PC-9 (cell line): ENCODE results near the gene NOVA1. TPM values are rescaled to one million over a fixed set of nuclear protein-coding genes. Genes with fewer than 3 reads are reported as not detected.

Experiments
- BruUV-seq: library from RNA; stranded (reverse); fragments of 400-500 nt; replicated peaks from 2 replicates; lab custom pipeline; 2021; lab: Mats Ljungman, UMichigan
- CTCF ChIA-PET: fragments of 300-600 bp; sonication (Branson Sonifier 250); formaldehyde crosslinking; loops from one replicate; lab custom pipeline; 2022; ENCODE audit warnings: antibody characterized with exemption; lab: Charles Lee
- POLR2A ChIA-PET: fragments of 300-600 bp; sonication (Branson Sonifier 250); formaldehyde crosslinking; loops from one replicate; lab custom pipeline; 2022; ENCODE audit warnings: antibody characterized with exemption; ENCODE audit not compliant: unreplicated experiment; lab: Charles Lee
- DNase-seq, 2 experiments: peaks; one replicate each; pipeline versions ENCODE4 v3.0.0 to v3.0.0-alpha.2; 2015 to 2022; ENCODE audit warnings: mixed read lengths in 1 of 2
- H2AFZ ChIP-seq: fragments of 200-600 bp; sonication (generic); 2 replicates; pipeline ENCODE4 v1.8.1; 2017; ENCODE audit warnings: antibody characterized with exemption
- H3F3A ChIP-seq: fragments of 200-600 bp; sonication (generic); 2 replicates; pipeline ENCODE4 v1.8.1; 2017; ENCODE audit warnings: antibody characterized with exemption, mild to moderate bottlenecking, low read depth; ENCODE audit not compliant: insufficient read depth
- H3K27ac ChIP-seq: fragments of 200-600 bp; sonication (generic); 2 replicates; pipeline ENCODE4 v1.6.1; 2016; ENCODE audit warnings: mixed run types
- H3K27me3 ChIP-seq: fragments of 200-600 bp; sonication (generic); 2 replicates; pipeline ENCODE4 v1.6.1; 2016; ENCODE audit warnings: low read depth, mixed run types; ENCODE audit not compliant: insufficient read depth
- H3K36me3 ChIP-seq: fragments of 200-600 bp; sonication (generic); 2 replicates; pipeline ENCODE4 v1.6.1; 2016; ENCODE audit warnings: low read depth, mixed run types
- H3K4me1 ChIP-seq: fragments of 200-600 bp; sonication (generic); replicated peaks from 2 replicates; pipeline ENCODE4 v1.6.1; 2016; ENCODE audit warnings: mixed run types; ENCODE audit not compliant: insufficient read depth
- H3K4me2 ChIP-seq: fragments of 200-600 bp; sonication (generic); 2 replicates; pipeline ENCODE4 v1.6.1; 2017; ENCODE audit warnings: mixed run types
- H3K4me3 ChIP-seq: fragments of 200-600 bp; sonication (generic); 2 replicates; pipeline ENCODE4 v1.6.1; 2016; ENCODE audit warnings: mixed run types
- H3K79me2 ChIP-seq: fragments of 200-600 bp; sonication (generic); 2 replicates; pipeline ENCODE4 v1.6.1; 2017; ENCODE audit warnings: low read depth, mixed run types
- H3K9me2 ChIP-seq: fragments of 200-600 bp; sonication (generic); 2 replicates; pipeline ENCODE4 v1.8.1; 2017; ENCODE audit warnings: mild to moderate bottlenecking; ENCODE audit not compliant: insufficient read depth
- H3K9me3 ChIP-seq: fragments of 200-600 bp; sonication (generic); 2 replicates; pipeline ENCODE4 v1.8.1; 2016; ENCODE audit warnings: low read depth; ENCODE audit not compliant: insufficient read depth
- H4K20me1 ChIP-seq: fragments of 200-600 bp; sonication (generic); 2 replicates; pipeline ENCODE4 v1.8.1; 2017; ENCODE audit not compliant: insufficient read depth
- EZH2 ChIP-seq: fragments of 200-600 bp; sonication (generic); IDR thresholded peaks from 2 replicates; pipeline ENCODE4 v1.8.0; 2017; ENCODE audit warnings: antibody characterized with exemption, low read depth
- intact Hi-C: fragments of 100-400 bp; cut with micrococcal nuclease; formaldehyde crosslinking; loops from one replicate; pipeline ENCODE4 v1.10.0; 2022; ENCODE audit not compliant: unreplicated experiment
- total RNA-seq: library from RNA; stranded (reverse); gene quantifications from 2 replicates; pipeline ENCODE4 v1.2.3, GENCODE V29; 2021
- TF ChIP-seq, protein P1 (sequence below): fragments of 200-600 bp; sonication (generic); conservative IDR thresholded peaks from 2 replicates; pipeline ENCODE4 v1.6.1; 2017; ENCODE audit warnings: mixed run types, antibody characterized with exemption, mild to moderate bottlenecking, moderate library complexity

NOVA1 gene
- total RNA-seq, 1 experiment from 2014 or later, result 1.1 TPM

DNA sequence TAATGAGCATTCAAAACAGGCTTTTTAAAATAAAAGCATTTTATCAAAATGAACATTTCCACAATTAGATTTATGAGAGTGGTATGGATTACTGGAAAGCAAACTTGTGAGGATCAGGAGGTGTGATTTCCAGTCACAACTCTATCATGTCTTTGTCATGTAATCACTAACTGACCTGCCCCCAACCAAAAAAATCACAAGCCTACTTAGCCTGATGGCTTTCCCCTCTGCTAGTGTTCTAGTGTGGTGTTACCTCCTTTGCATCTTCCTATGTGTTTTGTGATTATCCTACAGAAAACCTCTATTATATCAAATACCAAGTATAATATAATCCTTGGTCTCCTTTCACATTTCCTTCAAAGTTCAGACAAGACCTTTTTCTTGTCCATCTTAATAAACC lies 168.6 kb downstream of the NOVA1 start:
- Histone ChIP-seq H3K9me2 (no peaks in the 10 kb centered on the region), H3F3A (no peaks in the 10 kb centered on the region), H3K4me2 (no peak overlapping the region), H3K27me3 (no peaks in the 10 kb centered on the region), H3K4me1 (no peaks in the 10 kb centered on the region), H4K20me1 (no peaks in the 10 kb centered on the region), H3K4me3 (no peak overlapping the region), H3K36me3 (no peaks in the 10 kb centered on the region), H2AFZ (no peak overlapping the region), H3K27ac (no peak overlapping the region), H3K9me3 (no peaks in the 10 kb centered on the region), H3K79me2 (no peaks in the 10 kb centered on the region)
- TF ChIP-seq, protein P1, sequence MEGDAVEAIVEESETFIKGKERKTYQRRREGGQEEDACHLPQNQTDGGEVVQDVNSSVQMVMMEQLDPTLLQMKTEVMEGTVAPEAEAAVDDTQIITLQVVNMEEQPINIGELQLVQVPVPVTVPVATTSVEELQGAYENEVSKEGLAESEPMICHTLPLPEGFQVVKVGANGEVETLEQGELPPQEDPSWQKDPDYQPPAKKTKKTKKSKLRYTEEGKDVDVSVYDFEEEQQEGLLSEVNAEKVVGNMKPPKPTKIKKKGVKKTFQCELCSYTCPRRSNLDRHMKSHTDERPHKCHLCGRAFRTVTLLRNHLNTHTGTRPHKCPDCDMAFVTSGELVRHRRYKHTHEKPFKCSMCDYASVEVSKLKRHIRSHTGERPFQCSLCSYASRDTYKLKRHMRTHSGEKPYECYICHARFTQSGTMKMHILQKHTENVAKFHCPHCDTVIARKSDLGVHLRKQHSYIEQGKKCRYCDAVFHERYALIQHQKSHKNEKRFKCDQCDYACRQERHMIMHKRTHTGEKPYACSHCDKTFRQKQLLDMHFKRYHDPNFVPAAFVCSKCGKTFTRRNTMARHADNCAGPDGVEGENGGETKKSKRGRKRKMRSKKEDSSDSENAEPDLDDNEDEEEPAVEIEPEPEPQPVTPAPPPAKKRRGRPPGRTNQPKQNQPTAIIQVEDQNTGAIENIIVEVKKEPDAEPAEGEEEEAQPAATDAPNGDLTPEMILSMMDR, result no peak
- TF ChIP-seq EZH2, result no peak
- ChIA-PET CTCF (no interaction called here), POLR2A (no interaction called here)
- DNase-seq, result no peak
- BruUV-seq, result no TSS peak
- intact Hi-C loops, result no loop called here

DNA sequence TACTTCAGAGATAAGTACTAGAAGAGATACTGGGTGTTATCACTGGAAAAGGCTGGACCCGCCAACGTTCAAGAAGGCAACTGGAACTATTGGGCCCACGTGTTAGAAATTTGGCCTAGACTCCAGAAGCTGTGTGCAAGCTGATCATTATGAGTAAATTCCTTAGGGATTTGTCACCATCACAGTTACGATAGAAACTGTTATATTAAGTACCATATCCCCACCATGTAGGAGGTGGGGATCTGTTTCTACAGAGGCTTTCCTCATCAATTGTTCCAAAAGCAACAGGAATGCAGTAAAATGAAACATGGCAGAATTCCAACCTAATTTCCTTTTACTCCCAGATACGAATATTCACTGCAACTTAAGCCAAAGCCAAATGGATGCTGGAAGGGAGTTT lies 170.7 kb downstream of the NOVA1 start:
- intact Hi-C loops, result no loop called here
- no peak for DNase-seq
- no peak for TF ChIP-seq EZH2
- TF ChIP-seq, protein P1, result no peak
- Histone ChIP-seq H4K20me1 (no peaks in the 10 kb centered on the region), H3K4me3 (no peak overlapping the region), H3K9me3 (no peaks in the 10 kb centered on the region), H3K36me3 (no peaks in the 10 kb centered on the region), H3K27me3 (no peaks in the 10 kb centered on the region), H3K27ac (no peak overlapping the region), H3K4me2 (no peak overlapping the region), H3K9me2 (no peaks in the 10 kb centered on the region), H2AFZ (no peak overlapping the region), H3K79me2 (no peaks in the 10 kb centered on the region), H3K4me1 (no peaks in the 10 kb centered on the region), H3F3A (no peaks in the 10 kb centered on the region)
- ChIA-PET POLR2A (no interaction called here), CTCF (no interaction called here)
- no TSS peak for BruUV-seq

DNA sequence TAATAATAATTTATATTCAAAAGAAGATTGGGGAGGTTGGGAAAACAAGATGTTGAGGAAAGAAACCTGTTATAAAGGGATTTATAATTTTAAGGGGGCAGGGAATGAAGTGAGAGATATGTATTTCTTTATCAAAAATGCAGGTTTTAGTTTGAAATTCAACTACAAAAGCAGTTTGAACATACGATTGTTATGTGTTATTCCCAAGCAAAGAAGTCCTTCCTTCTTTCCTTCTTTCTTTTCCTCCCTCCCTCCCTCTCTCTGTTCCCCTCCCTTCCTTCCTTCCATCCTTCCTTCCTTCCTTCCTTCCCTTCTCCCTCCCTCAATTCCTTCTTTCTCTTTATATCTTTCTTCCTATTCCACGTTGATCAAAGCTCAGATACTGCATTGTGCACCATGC lies 173.3 kb downstream of the NOVA1 start:
- Histone ChIP-seq H3K9me3 (no peaks in the 10 kb centered on the region), H3F3A (no peaks in the 10 kb centered on the region), H3K27me3 (no peaks in the 10 kb centered on the region), H3K79me2 (no peaks in the 10 kb centered on the region), H2AFZ (no peak overlapping the region), H3K4me1 (no peaks in the 10 kb centered on the region), H3K4me3 (no peak overlapping the region), H3K36me3 (no peaks in the 10 kb centered on the region), H3K4me2 (no peak overlapping the region), H4K20me1 (no peaks in the 10 kb centered on the region), H3K27ac (no peak overlapping the region), H3K9me2 (no peaks in the 10 kb centered on the region)
- BruUV-seq, result no TSS peak
- no peak for DNase-seq
- intact Hi-C loops, result no loop called here
- no peak for TF ChIP-seq EZH2
- TF ChIP-seq, protein P1, result no peak
- CTCF ChIA-PET, result no interaction called here
- POLR2A ChIA-PET, result no interaction called here
